Right renal cortex interstitium (tissue), 3 donors: ENCODE measurements around the gene MIA. TPM values are rescaled to one million over a fixed set of nuclear protein-coding genes. Genes with fewer than 3 reads are reported as not detected.
"Not testable (repeated sequence)": the region's sequence is repeated elsewhere in the genome, so short reads cannot be mapped to it uniquely, and the experiment has no call there.

ENCODE experiments used
- DNase-seq, 3 donors: peaks; one replicate each; pipeline ENCODE4 v3.0.0-alpha.2; 2013; ENCODE audit warnings: low read depth in 3 of 3, low spot score in 2 of 3
- polyA plus RNA-seq, 3 donors: library from polyadenylated mRNA; unstranded; fragments of 120-200 nt; gene quantifications; one replicate each; pipeline ENCODE4 v1.2.1, GENCODE V29; 2013; ENCODE audit not compliant: insufficient read length in 3 of 3

Gene MIA
- polyA plus RNA-seq, 3 donors = 0.31 to 1.6 (median 0.69) TPM

GRCh38 chr19:40801426-40802299 lies 26.3 kb downstream of the MIA start:
- DNase-seq = no peak

- no peak for DNase-seq
Observed at GRCh38 chr19:40802300-40803169, 27.2 kb downstream of the MIA start.

- DNase-seq = no peak
Observed at GRCh38 chr19:40803170-40803856, 28.0 kb downstream of the MIA start.

- DNase-seq = no peak
Observed at GRCh38 chr19:40803857-40804782, 28.8 kb downstream of the MIA start.

GRCh38 chr19:40804783-40805242 lies 29.5 kb downstream of the MIA start:
- DNase-seq = no peak

GRCh38 chr19:40805258-40805868 lies 30.0 kb downstream of the MIA start:
- DNase-seq = no peak

GRCh38 chr19:40806423-40807146 lies 31.3 kb downstream of the MIA start:
- peak; percentile 78 to 89 (median 82) for DNase-seq

- DNase-seq = no peak
Observed at GRCh38 chr19:40807147-40808020, 32.1 kb downstream of the MIA start.

- DNase-seq = no peak
Observed at GRCh38 chr19:40808021-40808325, 32.7 kb downstream of the MIA start.

- no peak for DNase-seq
Observed at GRCh38 chr19:40808497-40808896, 33.2 kb downstream of the MIA start.

- DNase-seq = no peak
Observed at GRCh38 chr19:40809358-40810086, 34.2 kb downstream of the MIA start.

GRCh38 chr19:40810160-40810559 lies 34.8 kb downstream of the MIA start:
- DNase-seq = no peak

- peak; percentile 53 to 74 (median 64) for DNase-seq
Observed at GRCh38 chr19:40810649-40811408, 35.5 kb downstream of the MIA start.

- DNase-seq = no peak
Observed at GRCh38 chr19:40811478-40812341, 36.4 kb downstream of the MIA start.

GRCh38 chr19:40812571-40812970 lies 37.2 kb downstream of the MIA start:
- DNase-seq = not testable (repeated sequence)

GRCh38 chr19:40813182-40813581 lies 37.9 kb downstream of the MIA start:
- no peak for DNase-seq
